ENCODE measurements around the gene ACIN1. TPM values are rescaled to one million over a fixed set of nuclear protein-coding genes. Genes with fewer than 3 reads are reported as not detected.

Gene ACIN1
- total RNA-seq, 1 experiment from 2014 or later: 179 TPM

DNA sequence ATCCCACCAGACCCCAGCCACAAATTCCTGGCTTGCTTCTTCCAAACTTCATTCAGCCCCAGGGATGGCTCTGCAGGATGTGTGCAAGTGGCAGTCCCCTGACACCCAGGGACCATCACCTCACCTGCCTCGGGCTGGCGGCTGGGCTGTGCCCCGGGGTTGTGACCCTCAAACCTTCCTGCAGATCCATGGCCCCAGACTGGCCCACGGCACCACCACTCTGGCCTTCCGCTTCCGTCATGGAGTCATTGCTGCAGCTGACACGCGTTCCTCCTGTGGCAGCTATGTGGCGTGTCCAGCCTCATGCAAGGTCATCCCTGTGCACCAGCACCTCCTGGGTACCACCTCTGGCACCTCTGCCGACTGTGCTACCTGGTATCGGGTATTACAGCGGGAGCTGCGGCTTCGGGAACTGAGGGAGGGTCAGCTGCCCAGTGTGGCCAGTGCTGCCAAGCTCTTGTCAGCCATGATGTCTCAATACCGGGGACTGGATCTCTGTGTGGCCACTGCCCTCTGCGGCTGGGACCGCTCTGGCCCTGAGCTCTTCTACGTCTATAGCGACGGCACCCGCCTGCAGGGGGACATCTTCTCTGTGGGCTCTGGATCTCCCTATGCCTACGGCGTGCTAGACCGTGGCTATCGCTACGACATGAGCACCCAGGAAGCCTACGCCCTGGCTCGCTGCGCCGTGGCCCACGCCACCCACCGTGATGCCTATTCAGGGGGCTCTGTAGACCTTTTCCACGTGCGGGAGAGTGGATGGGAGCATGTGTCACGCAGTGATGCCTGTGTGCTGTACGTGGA is 52.6 kb downstream of the ACIN1 start, which contains the start of gene PSMB11:
Gene PSMB11 (plus strand): TSS at position 51 of the 804 bp plus-strand sequence. CDS start 14 bp downstream, at position 65.
- no peak within 1 kb of the TSS for H3K4me3 ChIP-seq (replicated peaks in 1 of 2; ENCODE audit: low read depth in 1 of 2, low read length in 2 of 2)
- intact Hi-C loops (cut with micrococcal nuclease): no loop called here
- no peak within 1 kb of the TSS for H3K9ac ChIP-seq (ENCODE audit: low read length)
- ChIA-PET RAD21 (ENCODE audit: low non-redundant PET in 1 of 2, low total read pairs in 2 of 2, uncharacterized antibody in 2 of 2, unreplicated experiment in 2 of 2) (no interaction called here), CTCF (no interaction called here), POLR2A (no interaction called here)
- H3K79me2 ChIP-seq (ENCODE audit: insufficient read depth, low read length): no peaks in the 10 kb centered on the region
- DNase-seq (ENCODE audit: low read depth, low spot score) (no peak), ATAC-seq (no peak)
- no peak within 1 kb of the TSS for H2AFZ ChIP-seq (ENCODE audit: low read depth, low read length, poor library complexity, severe bottlenecking)
- no peak within 1 kb of the TSS for H3K27ac ChIP-seq (ENCODE audit: low read depth, low read length)
- no peaks in the 10 kb centered on the region for H3K9me3 ChIP-seq (ENCODE audit: control insufficient read depth in 1 of 2, insufficient read depth in 1 of 2, low read depth in 1 of 2, low read length in 2 of 2)
- no peaks in the 10 kb centered on the region for H3K27me3 ChIP-seq (ENCODE audit: insufficient read depth, low read length)
- TF ChIP-seq CEBPB (IDR thresholded peaks at IDR 0.05; ENCODE audit: low read depth): no peak
- no peak for TF ChIP-seq ZBTB33 (IDR thresholded peaks at IDR 0.05; ENCODE audit: extremely low read depth, insufficient replicate concordance, low read length)
- TF ChIP-seq ELF1 (IDR thresholded peaks at IDR 0.05; ENCODE audit: borderline replicate concordance, low read depth): no peak
- no peak for TF ChIP-seq REST (IDR thresholded peaks at IDR 0.05; ENCODE audit: low read depth)
- TF ChIP-seq TCF7L2 (IDR thresholded peaks at IDR 0.05; ENCODE audit: borderline replicate concordance, extremely low read depth, insufficient read depth, insufficient read length): no peak
- no peak for TF ChIP-seq POLR2AphosphoS5 (IDR thresholded peaks at IDR 0.05; ENCODE audit: low read depth, low read length)
- TF ChIP-seq ZNF274 (IDR thresholded peaks at IDR 0.05; ENCODE audit: low read depth, low read length): no peak
- no peak for TF ChIP-seq SP1 (IDR thresholded peaks at IDR 0.05; ENCODE audit: low read depth)
- no peak for TF ChIP-seq ATF3 (IDR thresholded peaks at IDR 0.05)
- no peak for TF ChIP-seq JUND (IDR thresholded peaks at IDR 0.05)
- TF ChIP-seq, protein P1, sequence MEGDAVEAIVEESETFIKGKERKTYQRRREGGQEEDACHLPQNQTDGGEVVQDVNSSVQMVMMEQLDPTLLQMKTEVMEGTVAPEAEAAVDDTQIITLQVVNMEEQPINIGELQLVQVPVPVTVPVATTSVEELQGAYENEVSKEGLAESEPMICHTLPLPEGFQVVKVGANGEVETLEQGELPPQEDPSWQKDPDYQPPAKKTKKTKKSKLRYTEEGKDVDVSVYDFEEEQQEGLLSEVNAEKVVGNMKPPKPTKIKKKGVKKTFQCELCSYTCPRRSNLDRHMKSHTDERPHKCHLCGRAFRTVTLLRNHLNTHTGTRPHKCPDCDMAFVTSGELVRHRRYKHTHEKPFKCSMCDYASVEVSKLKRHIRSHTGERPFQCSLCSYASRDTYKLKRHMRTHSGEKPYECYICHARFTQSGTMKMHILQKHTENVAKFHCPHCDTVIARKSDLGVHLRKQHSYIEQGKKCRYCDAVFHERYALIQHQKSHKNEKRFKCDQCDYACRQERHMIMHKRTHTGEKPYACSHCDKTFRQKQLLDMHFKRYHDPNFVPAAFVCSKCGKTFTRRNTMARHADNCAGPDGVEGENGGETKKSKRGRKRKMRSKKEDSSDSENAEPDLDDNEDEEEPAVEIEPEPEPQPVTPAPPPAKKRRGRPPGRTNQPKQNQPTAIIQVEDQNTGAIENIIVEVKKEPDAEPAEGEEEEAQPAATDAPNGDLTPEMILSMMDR (IDR thresholded peaks at IDR 0.05 in 2 of 3, conservative IDR thresholded peaks at IDR 0.05 in 1 of 3; ENCODE audit: borderline replicate concordance in 1 of 3, insufficient read depth in 1 of 3, low read depth in 2 of 3, low read length in 2 of 3): no peak
- no peak for TF ChIP-seq YY1 (IDR thresholded peaks at IDR 0.05; ENCODE audit: extremely low read depth, insufficient replicate concordance, low read depth, low read length)
- TF ChIP-seq MAX (IDR thresholded peaks at IDR 0.05): no peak
- no peak for TF ChIP-seq SIN3A (IDR thresholded peaks at IDR 0.05; ENCODE audit: low read depth)
- no peak for TF ChIP-seq CBX3 (IDR thresholded peaks at IDR 0.05; ENCODE audit: low read depth)
- TF ChIP-seq EGR1 (IDR thresholded peaks at IDR 0.05; ENCODE audit: low read depth): no peak
- TF ChIP-seq FOSL1 (IDR thresholded peaks at IDR 0.05; ENCODE audit: low read depth): no peak
- no peak for TF ChIP-seq EZH2phosphoT487 (IDR thresholded peaks at IDR 0.05; ENCODE audit: borderline replicate concordance)
- no peak within 1 kb of the TSS for H3K4me2 ChIP-seq (ENCODE audit: low read length)
- peaks cover 0 to 5% of the 10 kb centered on the region in 2 experiments; a peak in 1 of 4 replicates for H3K4me1 ChIP-seq (ENCODE audit: control insufficient read depth in 1 of 2, insufficient read depth in 2 of 2, low read length in 2 of 2)
- H4K20me1 ChIP-seq (ENCODE audit: insufficient read depth): no peaks in the 10 kb centered on the region
- H3K9me2 ChIP-seq (ENCODE audit: insufficient read depth): no peaks in the 10 kb centered on the region
- no TSS peak for BruUV-seq (replicated peaks)
- no peaks in the 10 kb centered on the region for H3K36me3 ChIP-seq (ENCODE audit: control insufficient read depth in 1 of 2, insufficient read depth in 2 of 2, low read length in 2 of 2)

All from HCT116 (cell line).